Posterior vena cava (tissue), 2 donors: ENCODE measurements around the gene ITGA1. TPM values are rescaled to one million over a fixed set of nuclear protein-coding genes. Genes with fewer than 3 reads are reported as not detected.
"Not testable (repeated sequence)": the region's sequence is repeated elsewhere in the genome, so short reads cannot be mapped to it uniquely, and the experiment has no call there.

Experiments used
- DNase-seq: peaks from one replicate; pipeline ENCODE4 v3.0.0-alpha.2; 2020; ENCODE audit warnings: low spot score
- intact Hi-C, 2 donors: fragments of 100-400 bp; cut with DNase I; formaldehyde crosslinking; loops; one replicate each; pipeline versions ENCODE4 v1.14.1 to v1.14.2; 2022 to 2023
- long read RNA-seq, 2 donors: library from polyadenylated mRNA; unstranded; transcript quantifications; one replicate each; pipeline ENCODE4 v2.0.0, GENCODE V29; 2020 to 2021
- total RNA-seq, 2 donors: library from RNA; stranded (reverse); fragmentation: NEBNext Ultra II Directional; extraction: Animal tissue kit (Norgen Biotek cat#: 25700); gene quantifications; one replicate each; pipeline ENCODE4 v1.2.1, GENCODE V29; 2021
- donor health status: DM: yes; HTN: yes; CAD: no.
- donor health status: DM: yes; HTN: yes; CAD: no.

The ITGA1 gene
- total RNA-seq: 100 to 1,000 TPM; 134 to 213 TPM
- long read RNA-seq, donor 1, full-length matches to known transcripts: 15 of 48 reads
- long read RNA-seq, donor 1, partial matches to known transcripts: 17 of 48 reads
- long read RNA-seq, donor 1, other reads (novel, unspliced or antisense): 16 of 48 reads
- long read RNA-seq, donor 2, full-length matches to known transcripts: 3 of 54 reads
- long read RNA-seq, donor 2, partial matches to known transcripts: 42 of 54 reads
- long read RNA-seq, donor 2, other reads (novel, unspliced or antisense): 9 of 54 reads

- peak; percentile 94 for DNase-seq
- intact Hi-C loops: loop anchor here in 1 of 2 donors (5.0 kb wide), 2 partner anchors 96 to 129 kb away; no protein-coding TSS in a partner anchor
Observed at GRCh38 chr5:52787600-52788504, at the start of gene ITGA1, which contains the start of gene PELO. TSS of gene ITGA1 (plus strand) at chr5:52787916. CDS start at chr5:52788354, 438 bp downstream. TSS of gene PELO (plus strand) at chr5:52787916. CDS start at chr5:52800395, 12,479 bp downstream.

- intact Hi-C loops: no loop called here
Observed at GRCh38 chr5:52738095-52738506, 49.6 kb upstream of the ITGA1 start.

GRCh38 chr5:52740007-52740406 is 47.7 kb upstream of the ITGA1 start:
- no peak for DNase-seq
- intact Hi-C loops: no loop called here

More at GRCh38 chr5:52738095-52738506, 49.6 kb upstream of the ITGA1 start:
- no peak for DNase-seq

- no peak for DNase-seq
- intact Hi-C loops: no loop called here
Observed at GRCh38 chr5:52743012-52743411, 44.7 kb upstream of the ITGA1 start.

GRCh38 chr5:52743529-52743928 is 44.2 kb upstream of the ITGA1 start:
- DNase-seq: no peak
- intact Hi-C loops: no loop called here

GRCh38 chr5:52743970-52744369 is 43.7 kb upstream of the ITGA1 start:
- DNase-seq: no peak
- intact Hi-C loops: no loop called here

- intact Hi-C loops: not testable (repeated sequence)
Observed at GRCh38 chr5:52744867-52745458, 42.8 kb upstream of the ITGA1 start.

GRCh38 chr5:52746539-52746938 is 41.2 kb upstream of the ITGA1 start:
- intact Hi-C loops: no loop called here
- DNase-seq: no peak

More at GRCh38 chr5:52744867-52745458, 42.8 kb upstream of the ITGA1 start:
- not testable (repeated sequence) for DNase-seq

GRCh38 chr5:52748590-52748989 is 39.1 kb upstream of the ITGA1 start:
- intact Hi-C loops: no loop called here
- no peak for DNase-seq

- intact Hi-C loops: no loop called here
- DNase-seq: no peak
Observed at GRCh38 chr5:52749666-52750065, 38.0 kb upstream of the ITGA1 start.

- DNase-seq: no peak
- intact Hi-C loops: no loop called here
Observed at GRCh38 chr5:52751137-52751536, 36.6 kb upstream of the ITGA1 start.

- no peak for DNase-seq
- intact Hi-C loops: no loop called here
Observed at GRCh38 chr5:52754051-52754450, 33.7 kb upstream of the ITGA1 start.

GRCh38 chr5:52757527-52757926 is 30.2 kb upstream of the ITGA1 start:
- intact Hi-C loops: no loop called here

GRCh38 chr5:52758014-52758413 is 29.7 kb upstream of the ITGA1 start:
- intact Hi-C loops: no loop called here

More at GRCh38 chr5:52757527-52757926, 30.2 kb upstream of the ITGA1 start:
- DNase-seq: no peak

GRCh38 chr5:52759331-52759730 is 28.4 kb upstream of the ITGA1 start:
- no peak for DNase-seq
- intact Hi-C loops: no loop called here

More at GRCh38 chr5:52758014-52758413, 29.7 kb upstream of the ITGA1 start:
- no peak for DNase-seq

- intact Hi-C loops: no loop called here
- DNase-seq: no peak
Observed at GRCh38 chr5:52760695-52761366, 26.9 kb upstream of the ITGA1 start.

- DNase-seq: no peak
- intact Hi-C loops: no loop called here
Observed at GRCh38 chr5:52767217-52767743, 20.4 kb upstream of the ITGA1 start.

GRCh38 chr5:52767766-52768480 is 19.8 kb upstream of the ITGA1 start:
- no peak for DNase-seq
- intact Hi-C loops: no loop called here
